Right atrium auricular region (tissue), 2 donors: ENCODE measurements around the gene SYCE1L. TPM values are rescaled to one million over a fixed set of nuclear protein-coding genes. Genes with fewer than 3 reads are reported as not detected.

Source experiments
- DNase-seq: peaks from one replicate; pipeline ENCODE4 v3.0.0-alpha.2; 2019; ENCODE audit warnings: low spot score
- H3K27ac ChIP-seq, 2 donors: fragments of 200-600 bp; sonication (generic); 1 replicate in 1 of 2; 2 replicates in 1 of 2; pipeline ENCODE4 v1.5.1; 2016 to 2019
- H3K27me3 ChIP-seq, 2 donors: fragments of 200-600 bp; sonication (generic); one replicate each; pipeline versions ENCODE4 v1.5.1 to v1.6.0; 2017 to 2019
- H3K36me3 ChIP-seq: fragments of 200-600 bp; sonication (generic); one replicate; pipeline ENCODE4 v1.5.1; 2016
- H3K4me1 ChIP-seq, 2 donors: fragments of 200-600 bp; sonication (generic); one replicate each; pipeline versions ENCODE4 v1.5.1 to v1.6.0; 2017 to 2019
- H3K4me3 ChIP-seq, 2 donors: fragments of 200-600 bp; sonication (generic); 1 replicate in 1 of 2; 2 replicates in 1 of 2; pipeline ENCODE4 v1.5.1; 2017 to 2019; ENCODE audit warnings: mild to moderate bottlenecking in 1 of 2, moderate library complexity in 1 of 2
- H3K9me3 ChIP-seq, 2 donors: fragments of 200-600 bp; sonication (generic); one replicate each; pipeline ENCODE4 v1.5.1; 2019
- total RNA-seq, 2 donors: library from RNA; depleted of rRNA; stranded (reverse); fragments of >200 nt; gene quantifications; one replicate each; pipeline ENCODE4 v1.1.0, GENCODE V29; 2016
- TF ChIP-seq, protein P1 (sequence below), 2 donors: fragments of 200-600 bp; sonication (generic); IDR thresholded peaks; one replicate each; pipeline ENCODE4 v1.5.1; 2019; ENCODE audit warnings: antibody characterized with exemption in 2 of 2

Gene SYCE1L
- total RNA-seq, 2 donors from 2014 or later: 1.8 TPM; not detected in 1

DNA sequence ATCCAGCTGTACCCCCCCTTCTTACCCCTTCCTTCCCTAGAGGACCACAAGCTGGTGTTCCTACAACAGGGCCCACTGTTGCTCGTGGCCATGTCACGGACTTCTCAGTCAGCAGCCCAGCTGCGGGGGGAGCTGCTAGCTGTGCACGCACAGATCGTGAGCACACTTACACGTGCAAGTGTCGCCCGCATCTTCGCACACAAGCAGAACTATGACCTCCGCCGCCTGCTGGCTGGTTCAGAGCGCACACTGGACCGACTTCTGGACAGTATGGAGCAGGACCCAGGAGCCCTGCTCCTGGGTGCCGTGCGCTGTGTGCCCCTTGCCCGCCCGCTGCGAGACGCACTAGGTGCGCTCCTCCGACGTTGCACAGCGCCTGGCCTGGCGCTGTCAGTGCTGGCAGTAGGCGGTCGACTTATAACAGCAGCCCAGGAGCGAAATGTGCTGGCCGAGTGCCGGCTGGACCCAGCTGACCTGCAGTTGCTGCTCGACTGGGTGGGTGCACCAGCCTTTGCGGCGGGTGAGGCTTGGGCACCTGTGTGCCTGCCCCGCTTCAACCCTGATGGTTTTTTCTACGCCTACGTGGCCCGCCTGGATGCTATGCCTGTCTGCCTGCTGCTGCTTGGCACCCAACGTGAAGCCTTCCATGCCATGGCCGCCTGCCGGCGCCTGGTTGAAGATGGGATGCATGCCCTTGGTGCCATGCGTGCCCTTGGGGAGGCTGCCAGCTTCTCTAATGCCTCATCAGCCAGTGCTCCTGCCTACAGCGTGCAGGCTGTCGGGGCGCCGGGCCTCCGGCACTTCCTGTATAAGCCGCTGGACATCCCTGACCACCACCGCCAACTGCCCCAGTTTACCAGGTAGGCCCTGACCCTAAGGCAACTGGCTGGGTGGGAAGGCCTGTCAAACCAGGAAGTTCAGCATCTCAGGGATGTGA is 4.6 kb upstream of the SYCE1L start:
- H3K27me3 ChIP-seq: no peaks in the 10 kb centered on the region
- TF ChIP-seq, protein P1, sequence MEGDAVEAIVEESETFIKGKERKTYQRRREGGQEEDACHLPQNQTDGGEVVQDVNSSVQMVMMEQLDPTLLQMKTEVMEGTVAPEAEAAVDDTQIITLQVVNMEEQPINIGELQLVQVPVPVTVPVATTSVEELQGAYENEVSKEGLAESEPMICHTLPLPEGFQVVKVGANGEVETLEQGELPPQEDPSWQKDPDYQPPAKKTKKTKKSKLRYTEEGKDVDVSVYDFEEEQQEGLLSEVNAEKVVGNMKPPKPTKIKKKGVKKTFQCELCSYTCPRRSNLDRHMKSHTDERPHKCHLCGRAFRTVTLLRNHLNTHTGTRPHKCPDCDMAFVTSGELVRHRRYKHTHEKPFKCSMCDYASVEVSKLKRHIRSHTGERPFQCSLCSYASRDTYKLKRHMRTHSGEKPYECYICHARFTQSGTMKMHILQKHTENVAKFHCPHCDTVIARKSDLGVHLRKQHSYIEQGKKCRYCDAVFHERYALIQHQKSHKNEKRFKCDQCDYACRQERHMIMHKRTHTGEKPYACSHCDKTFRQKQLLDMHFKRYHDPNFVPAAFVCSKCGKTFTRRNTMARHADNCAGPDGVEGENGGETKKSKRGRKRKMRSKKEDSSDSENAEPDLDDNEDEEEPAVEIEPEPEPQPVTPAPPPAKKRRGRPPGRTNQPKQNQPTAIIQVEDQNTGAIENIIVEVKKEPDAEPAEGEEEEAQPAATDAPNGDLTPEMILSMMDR (IDR thresholded peaks at IDR 0.05): no peak
- H3K9me3 ChIP-seq: no peaks in the 10 kb centered on the region
- H3K27ac ChIP-seq: no peak overlapping the region
- peaks cover 0 to 20% of the 10 kb centered on the region in 2 donors for H3K4me1 ChIP-seq
- DNase-seq: no peak
- peaks cover 50% of the 10 kb centered on the region for H3K36me3 ChIP-seq
- H3K4me3 ChIP-seq: no peak overlapping the region

DNA sequence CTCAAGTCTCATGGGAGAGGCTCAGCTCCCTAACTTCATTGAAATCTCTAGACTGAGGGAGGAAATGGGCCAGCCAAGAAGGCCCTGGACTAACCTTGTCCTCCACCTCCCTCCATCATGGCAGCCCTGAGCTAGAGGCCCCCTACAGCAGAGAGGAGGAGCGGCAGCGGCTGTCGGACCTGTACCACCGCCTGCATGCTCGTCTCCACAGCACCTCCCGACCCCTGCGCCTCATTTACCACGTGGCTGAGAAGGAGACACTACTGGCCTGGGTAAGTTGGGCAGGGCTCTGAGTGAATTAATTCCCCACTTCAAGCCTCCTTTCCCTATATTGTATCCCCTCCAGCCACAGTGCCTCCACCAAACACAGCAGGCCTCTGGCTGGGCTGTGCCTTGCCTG is 3.8 kb upstream of the SYCE1L start:
- DNase-seq: no peak
- Histone ChIP-seq H3K36me3 (peaks cover 50% of the 10 kb centered on the region), H3K27ac (no peak overlapping the region), H3K4me3 (no peak overlapping the region), H3K27me3 (no peaks in the 10 kb centered on the region), H3K4me1 (peaks cover 0 to 14% of the 10 kb centered on the region in 2 donors), H3K9me3 (no peaks in the 10 kb centered on the region)
- TF ChIP-seq, protein P1 (IDR thresholded peaks at IDR 0.05): no peak

DNA sequence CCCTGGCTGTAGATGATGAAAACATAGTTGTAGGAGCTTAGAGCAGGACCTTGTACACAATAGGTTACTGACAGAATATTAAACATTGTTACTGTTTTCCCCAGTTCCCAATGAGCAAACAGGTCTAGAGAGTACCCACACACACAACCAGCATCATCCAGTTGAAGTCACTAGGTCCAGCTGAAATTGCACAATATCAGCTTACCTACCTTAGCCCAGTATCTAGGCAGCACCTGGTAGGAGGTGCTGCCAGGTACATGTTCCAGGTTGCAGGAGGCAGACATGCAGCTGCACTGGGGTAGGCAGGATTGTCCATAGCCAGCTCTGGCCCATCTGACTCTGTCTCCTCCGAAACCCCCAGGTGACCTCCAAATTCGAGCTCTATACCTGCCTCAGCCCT is 1.5 kb upstream of the SYCE1L start:
- no peak for DNase-seq
- H3K27me3 ChIP-seq: no peaks in the 10 kb centered on the region
- TF ChIP-seq, protein P1 (IDR thresholded peaks at IDR 0.05): no peak
- no peaks in the 10 kb centered on the region for H3K4me1 ChIP-seq
- no peaks in the 10 kb centered on the region for H3K9me3 ChIP-seq
- peaks cover 50% of the 10 kb centered on the region for H3K36me3 ChIP-seq
- no peak overlapping the region for H3K27ac ChIP-seq
- no peak overlapping the region for H3K4me3 ChIP-seq

- H3K4me3 ChIP-seq: no peak overlapping the region
- H3K27ac ChIP-seq: no peak overlapping the region
- H3K36me3 ChIP-seq: no peaks in the 10 kb centered on the region
- TF ChIP-seq, protein P1 (IDR thresholded peaks at IDR 0.05): no peak
- no peaks in the 10 kb centered on the region for H3K27me3 ChIP-seq
- no peaks in the 10 kb centered on the region for H3K4me1 ChIP-seq
- H3K9me3 ChIP-seq: no peaks in the 10 kb centered on the region
- peak; percentile 11 for DNase-seq
These were observed 7.3 kb downstream of the SYCE1L start for GRCh38 chr16:77206533-77206932.

DNA sequence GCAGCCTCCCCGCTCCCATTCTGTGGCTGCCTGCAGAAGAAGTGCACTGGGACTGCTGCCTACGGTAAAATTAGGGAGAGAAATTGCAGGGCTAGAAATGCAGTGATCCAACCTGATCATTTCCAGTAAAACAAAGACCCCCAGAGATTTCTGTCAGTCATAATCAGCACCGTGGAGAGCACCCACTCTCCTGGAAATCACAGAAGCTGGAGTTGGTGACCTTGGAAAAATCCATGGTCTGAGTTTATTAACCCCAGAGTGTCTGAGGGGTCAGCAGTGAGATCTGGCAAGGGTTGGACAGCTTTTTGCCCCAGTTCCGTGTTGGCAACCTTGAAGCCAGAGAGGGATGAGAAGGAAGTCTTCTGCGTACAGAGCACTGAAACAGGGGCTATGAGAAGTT is 7.8 kb downstream of the SYCE1L start:
- Histone ChIP-seq H3K27ac (no peak overlapping the region), H3K4me1 (peaks cover 0 to 4% of the 10 kb centered on the region in 2 donors), H3K9me3 (no peaks in the 10 kb centered on the region), H3K27me3 (no peaks in the 10 kb centered on the region), H3K36me3 (no peaks in the 10 kb centered on the region), H3K4me3 (no peak overlapping the region)
- TF ChIP-seq, protein P1 (IDR thresholded peaks at IDR 0.05): no peak
- no peak for DNase-seq
